Measurements from ENCODE around the gene TDRD10. TPM values are rescaled to one million over a fixed set of nuclear protein-coding genes. Genes with fewer than 3 reads are reported as not detected.

Gene TDRD10
- total and polyA plus RNA-seq, 2 of the 4 experiments (the other 2 are of a cell fraction), result not detected

GRCh38 chr1:154583773-154584172 is 81.8 kb downstream of the TDRD10 start:
- CTCF ChIA-PET, result interaction anchor here (0.6 kb wide), 1 partner anchor 219 kb away, joined by 3 read pairs; no protein-coding TSS in a partner anchor
- Histone ChIP-seq H3K79me1 (ENCODE audit: low read depth in 1 of 2, low read length in 2 of 2) (peaks cover 5 to 38% of the 10 kb centered on the region in 2 experiments), H4K5ac (ENCODE audit: low read depth, low read length) (no peak overlapping the region), H2AFZ (replicated peaks; ENCODE audit: low read length, poor library complexity) (no peak overlapping the region), H3K9me3 (ENCODE audit: control insufficient read depth, insufficient read depth, low read length) (no peaks in the 10 kb centered on the region), H4K20me1 (ENCODE audit: insufficient read depth, low read length) (peaks cover 30% of the 10 kb centered on the region; the same call in 1 of the 2 replicates), H2BK5ac (ENCODE audit: low read depth, low read length, poor library complexity, severe bottlenecking) (no peak overlapping the region), H4K91ac (ENCODE audit: insufficient read depth, low read depth, low read length) (no peak overlapping the region), H3K9ac (ENCODE audit: low read depth, low read length) (no peak overlapping the region), H3K36me3 (ENCODE audit: control insufficient read depth, insufficient read depth, low read length) (peaks cover 88% of the 10 kb centered on the region), H3K23ac (ENCODE audit: low read depth, low read length) (no peak overlapping the region), H2BK120ac (ENCODE audit: low read depth, low read length) (no peak overlapping the region), H2AK9ac (replicated peaks; ENCODE audit: low read depth, low read length, poor library complexity) (no peak overlapping the region), H3K56ac (ENCODE audit: extremely low read depth, insufficient read depth, low read length) (no peak overlapping the region), H2BK20ac (ENCODE audit: low read depth, low read length) (no peak overlapping the region), H3K4me2 (ENCODE audit: low read depth, low read length) (no peak overlapping the region), H3K4me3 (ENCODE audit: insufficient read depth, low read depth, low read length) (no peak overlapping the region), H4K8ac (ENCODE audit: low read depth in 2 of 2, low read length in 2 of 2) (no peak overlapping the region), H3K27me3 (ENCODE audit: control insufficient read depth, insufficient read depth, low read length) (no peaks in the 10 kb centered on the region), H3K4me1 (ENCODE audit: control insufficient read depth, insufficient read depth, low read length) (peaks cover 3% of the 10 kb centered on the region), H3K4ac (ENCODE audit: low read depth, low read length) (no peak overlapping the region), H3K9me1 (ENCODE audit: insufficient read depth, low read length) (peaks cover 4% of the 10 kb centered on the region), H3K18ac (ENCODE audit: low read depth, low read length) (no peak overlapping the region), H3K27ac (ENCODE audit: insufficient read depth, low read length) (no peak overlapping the region), H2AK5ac (ENCODE audit: low read depth, low read length) (no peak overlapping the region), H2BK15ac (ENCODE audit: low read depth, low read length) (no peak overlapping the region), H3K14ac (replicated peaks; ENCODE audit: low read depth, low read length) (no peak overlapping the region)
- POLR2A ChIA-PET (ENCODE audit: unreplicated experiment), result no interaction called here
- no TSS peak for BruUV-seq (replicated peaks)
- DNase-seq (peak; percentile 58), ATAC-seq (ENCODE audit: low read depth) (peak; percentile 67)
- TF ChIP-seq MAFK (IDR thresholded peaks at IDR 0.05; ENCODE audit: low read depth, low read length) (no peak), FOS (IDR thresholded peaks at IDR 0.05; ENCODE audit: low read depth, low read length) (no peak)
- TF ChIP-seq, protein P1, sequence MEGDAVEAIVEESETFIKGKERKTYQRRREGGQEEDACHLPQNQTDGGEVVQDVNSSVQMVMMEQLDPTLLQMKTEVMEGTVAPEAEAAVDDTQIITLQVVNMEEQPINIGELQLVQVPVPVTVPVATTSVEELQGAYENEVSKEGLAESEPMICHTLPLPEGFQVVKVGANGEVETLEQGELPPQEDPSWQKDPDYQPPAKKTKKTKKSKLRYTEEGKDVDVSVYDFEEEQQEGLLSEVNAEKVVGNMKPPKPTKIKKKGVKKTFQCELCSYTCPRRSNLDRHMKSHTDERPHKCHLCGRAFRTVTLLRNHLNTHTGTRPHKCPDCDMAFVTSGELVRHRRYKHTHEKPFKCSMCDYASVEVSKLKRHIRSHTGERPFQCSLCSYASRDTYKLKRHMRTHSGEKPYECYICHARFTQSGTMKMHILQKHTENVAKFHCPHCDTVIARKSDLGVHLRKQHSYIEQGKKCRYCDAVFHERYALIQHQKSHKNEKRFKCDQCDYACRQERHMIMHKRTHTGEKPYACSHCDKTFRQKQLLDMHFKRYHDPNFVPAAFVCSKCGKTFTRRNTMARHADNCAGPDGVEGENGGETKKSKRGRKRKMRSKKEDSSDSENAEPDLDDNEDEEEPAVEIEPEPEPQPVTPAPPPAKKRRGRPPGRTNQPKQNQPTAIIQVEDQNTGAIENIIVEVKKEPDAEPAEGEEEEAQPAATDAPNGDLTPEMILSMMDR (conservative IDR thresholded peaks at IDR 0.05; ENCODE audit: low read depth, low read length), result no peak
- WGBS, 2 experiments (ENCODE audit: extremely low coverage in 2 of 2, insufficient read length in 1 of 2), result 51% methylated on average over 4 of the region's 9 CpGs; no CpG with 5 or more reads in 1 of the 2 experiments
- dilution Hi-C loops (cut with HindIII; ENCODE audit: low sequenced_read_pairs, unreplicated experiment) (no loop called here), in situ Hi-C loops (cut with MboI; ENCODE audit: low sequenced_read_pairs) (no loop called here), intact Hi-C loops (cut with micrococcal nuclease) (no loop called here)

Measured in IMR-90 (cell line).